ENCODE data around the gene PAX8.
A peak's percentile ranks its signal among the peaks of the same experiment; 100 is the strongest.

Gene PAX8

GRCh38 chr2:113207021-113207420 lies 71.7 kb downstream of the PAX8 start:
- Histone ChIP-seq H3K27me3 (ENCODE audit: control insufficient read depth in 1 of 2, insufficient read depth in 2 of 2, low read length in 2 of 2) (no peaks in the 10 kb centered on the region), H3K9ac (ENCODE audit: low read depth in 1 of 2, low read length in 2 of 2) (no peak overlapping the region), H3K36me3 (ENCODE audit: control insufficient read depth in 1 of 2, insufficient read depth in 2 of 2, low read length in 2 of 2) (peaks cover 0 to 11% of the 10 kb centered on the region in 2 donors), H3K4me3 (ENCODE audit: low read depth in 1 of 2, low read length in 2 of 2) (no peak overlapping the region), H3K27ac (ENCODE audit: low read depth, low read length) (no peak overlapping the region), H3K9me3 (ENCODE audit: control insufficient read depth in 1 of 2, low read length in 2 of 2) (no peaks in the 10 kb centered on the region), H3K4me1 (ENCODE audit: control insufficient read depth in 1 of 2, insufficient read depth in 2 of 2, low read length in 2 of 2) (peaks cover 8 to 14% of the 10 kb centered on the region in 2 donors)

- Histone ChIP-seq H3K4me3 (ENCODE audit: low read depth in 1 of 2, low read length in 2 of 2) (no peak overlapping the region), H3K27ac (ENCODE audit: low read depth, low read length) (no peak overlapping the region), H3K9ac (ENCODE audit: low read depth in 1 of 2, low read length in 2 of 2) (no peak overlapping the region), H3K27me3 (ENCODE audit: control insufficient read depth in 1 of 2, insufficient read depth in 2 of 2, low read length in 2 of 2) (no peaks in the 10 kb centered on the region), H3K9me3 (ENCODE audit: control insufficient read depth in 1 of 2, low read length in 2 of 2) (no peaks in the 10 kb centered on the region), H3K36me3 (ENCODE audit: control insufficient read depth in 1 of 2, insufficient read depth in 2 of 2, low read length in 2 of 2) (peaks cover 4 to 16% of the 10 kb centered on the region in 2 donors), H3K4me1 (ENCODE audit: control insufficient read depth in 1 of 2, insufficient read depth in 2 of 2, low read length in 2 of 2) (peaks cover 13 to 14% of the 10 kb centered on the region in 2 donors)
Measured at GRCh38 chr2:113206251-113206650, 72.5 kb downstream of the PAX8 start.

- Histone ChIP-seq H3K9me3 (ENCODE audit: control insufficient read depth in 1 of 2, low read length in 2 of 2) (no peaks in the 10 kb centered on the region), H3K9ac (ENCODE audit: low read depth in 1 of 2, low read length in 2 of 2) (no peak overlapping the region), H3K4me1 (ENCODE audit: control insufficient read depth in 1 of 2, insufficient read depth in 2 of 2, low read length in 2 of 2) (peaks cover 25 to 26% of the 10 kb centered on the region in 2 donors), H3K4me3 (ENCODE audit: low read depth in 1 of 2, low read length in 2 of 2) (no peak overlapping the region), H3K27ac (ENCODE audit: low read depth, low read length) (no peak overlapping the region), H3K27me3 (ENCODE audit: control insufficient read depth in 1 of 2, insufficient read depth in 2 of 2, low read length in 2 of 2) (no peaks in the 10 kb centered on the region), H3K36me3 (ENCODE audit: control insufficient read depth in 1 of 2, insufficient read depth in 2 of 2, low read length in 2 of 2) (peaks cover 14 to 28% of the 10 kb centered on the region in 2 donors)
Measured at GRCh38 chr2:113203901-113204519, 74.7 kb downstream of the PAX8 start.

- H3K36me3 ChIP-seq (ENCODE audit: control insufficient read depth in 1 of 2, insufficient read depth in 2 of 2, low read length in 2 of 2) = peaks cover 14 to 28% of the 10 kb centered on the region in 2 donors
- H3K27ac ChIP-seq (ENCODE audit: low read depth, low read length) = no peak overlapping the region
- H3K9me3 ChIP-seq (ENCODE audit: control insufficient read depth in 1 of 2, low read length in 2 of 2) = no peaks in the 10 kb centered on the region
- no peak overlapping the region for H3K9ac ChIP-seq (ENCODE audit: low read depth in 1 of 2, low read length in 2 of 2)
- H3K4me1 ChIP-seq (ENCODE audit: control insufficient read depth in 1 of 2, insufficient read depth in 2 of 2, low read length in 2 of 2) = peaks cover 25 to 26% of the 10 kb centered on the region in 2 donors
- H3K27me3 ChIP-seq (ENCODE audit: control insufficient read depth in 1 of 2, insufficient read depth in 2 of 2, low read length in 2 of 2) = no peaks in the 10 kb centered on the region
- no peak overlapping the region for H3K4me3 ChIP-seq (ENCODE audit: low read depth in 1 of 2, low read length in 2 of 2)
Measured at GRCh38 chr2:113203217-113203530, 75.5 kb downstream of the PAX8 start.

GRCh38 chr2:113202305-113203216 lies 76.2 kb downstream of the PAX8 start:
- Histone ChIP-seq H3K36me3 (ENCODE audit: control insufficient read depth in 1 of 2, insufficient read depth in 2 of 2, low read length in 2 of 2) (peaks cover 14 to 32% of the 10 kb centered on the region in 2 donors), H3K9ac (ENCODE audit: low read depth in 1 of 2, low read length in 2 of 2) (no peak overlapping the region), H3K4me1 (ENCODE audit: control insufficient read depth in 1 of 2, insufficient read depth in 2 of 2, low read length in 2 of 2) (peaks cover 25 to 26% of the 10 kb centered on the region in 2 donors), H3K4me3 (ENCODE audit: low read depth in 1 of 2, low read length in 2 of 2) (no peak overlapping the region), H3K27ac (ENCODE audit: low read depth, low read length) (no peak overlapping the region), H3K9me3 (ENCODE audit: control insufficient read depth in 1 of 2, low read length in 2 of 2) (no peaks in the 10 kb centered on the region), H3K27me3 (ENCODE audit: control insufficient read depth in 1 of 2, insufficient read depth in 2 of 2, low read length in 2 of 2) (no peaks in the 10 kb centered on the region)

GRCh38 chr2:113201496-113202304 lies 77.0 kb downstream of the PAX8 start:
- Histone ChIP-seq H3K27me3 (ENCODE audit: control insufficient read depth in 1 of 2, insufficient read depth in 2 of 2, low read length in 2 of 2) (no peaks in the 10 kb centered on the region), H3K27ac (ENCODE audit: low read depth, low read length) (no peak overlapping the region), H3K9ac (ENCODE audit: low read depth in 1 of 2, low read length in 2 of 2) (no peak overlapping the region)

GRCh38 chr2:113200736-113201490 lies 77.8 kb downstream of the PAX8 start:
- no peak overlapping the region for H3K27ac ChIP-seq (ENCODE audit: low read depth, low read length)
- no peak overlapping the region for H3K9ac ChIP-seq (ENCODE audit: low read depth in 1 of 2, low read length in 2 of 2)
- no peaks in the 10 kb centered on the region for H3K27me3 ChIP-seq (ENCODE audit: control insufficient read depth in 1 of 2, insufficient read depth in 2 of 2, low read length in 2 of 2)
- H3K36me3 ChIP-seq (ENCODE audit: control insufficient read depth in 1 of 2, insufficient read depth in 2 of 2, low read length in 2 of 2) = peaks cover 19 to 46% of the 10 kb centered on the region in 2 donors
- H3K4me3 ChIP-seq (ENCODE audit: low read depth in 1 of 2, low read length in 2 of 2) = no peak overlapping the region
- H3K4me1 ChIP-seq (ENCODE audit: control insufficient read depth in 1 of 2, insufficient read depth in 2 of 2, low read length in 2 of 2) = peaks cover 14 to 21% of the 10 kb centered on the region in 2 donors
- H3K9me3 ChIP-seq (ENCODE audit: control insufficient read depth in 1 of 2, low read length in 2 of 2) = no peaks in the 10 kb centered on the region

More at GRCh38 chr2:113201496-113202304, 77.0 kb downstream of the PAX8 start:
- H3K4me1 ChIP-seq (ENCODE audit: control insufficient read depth in 1 of 2, insufficient read depth in 2 of 2, low read length in 2 of 2) = peaks cover 21 to 26% of the 10 kb centered on the region in 2 donors
- peaks cover 14 to 39% of the 10 kb centered on the region in 2 donors for H3K36me3 ChIP-seq (ENCODE audit: control insufficient read depth in 1 of 2, insufficient read depth in 2 of 2, low read length in 2 of 2)
- H3K4me3 ChIP-seq (ENCODE audit: low read depth in 1 of 2, low read length in 2 of 2) = no peak overlapping the region
- H3K9me3 ChIP-seq (ENCODE audit: control insufficient read depth in 1 of 2, low read length in 2 of 2) = no peaks in the 10 kb centered on the region

GRCh38 chr2:113200236-113200635 lies 78.5 kb downstream of the PAX8 start:
- Histone ChIP-seq H3K27me3 (ENCODE audit: control insufficient read depth in 1 of 2, insufficient read depth in 2 of 2, low read length in 2 of 2) (no peaks in the 10 kb centered on the region), H3K4me3 (ENCODE audit: low read depth in 1 of 2, low read length in 2 of 2) (peak overlapping the region in 1 of 2 donors; percentile 70), H3K9ac (ENCODE audit: low read depth in 1 of 2, low read length in 2 of 2) (no peak overlapping the region), H3K9me3 (ENCODE audit: control insufficient read depth in 1 of 2, low read length in 2 of 2) (no peaks in the 10 kb centered on the region), H3K27ac (ENCODE audit: low read depth, low read length) (no peak overlapping the region), H3K4me1 (ENCODE audit: control insufficient read depth in 1 of 2, insufficient read depth in 2 of 2, low read length in 2 of 2) (peaks cover 10 to 18% of the 10 kb centered on the region in 2 donors), H3K36me3 (ENCODE audit: control insufficient read depth in 1 of 2, insufficient read depth in 2 of 2, low read length in 2 of 2) (peaks cover 23 to 53% of the 10 kb centered on the region in 2 donors)

- Histone ChIP-seq H3K9ac (ENCODE audit: low read depth in 1 of 2, low read length in 2 of 2) (peak overlapping the region; percentile 50 to 55), H3K4me1 (ENCODE audit: control insufficient read depth in 1 of 2, insufficient read depth in 2 of 2, low read length in 2 of 2) (peaks cover 10 to 18% of the 10 kb centered on the region in 2 donors), H3K36me3 (ENCODE audit: control insufficient read depth in 1 of 2, insufficient read depth in 2 of 2, low read length in 2 of 2) (peaks cover 34 to 61% of the 10 kb centered on the region in 2 donors), H3K27me3 (ENCODE audit: control insufficient read depth in 1 of 2, insufficient read depth in 2 of 2, low read length in 2 of 2) (no peaks in the 10 kb centered on the region), H3K27ac (ENCODE audit: low read depth, low read length) (peak overlapping the region; percentile 81), H3K4me3 (ENCODE audit: low read depth in 1 of 2, low read length in 2 of 2) (peak overlapping the region; percentile 68 to 70), H3K9me3 (ENCODE audit: control insufficient read depth in 1 of 2, low read length in 2 of 2) (no peaks in the 10 kb centered on the region)
Measured at GRCh38 chr2:113198790-113199612, 79.7 kb downstream of the PAX8 start.
